Measurements from ENCODE around the gene ATG16L2. TPM values are rescaled to one million over a fixed set of nuclear protein-coding genes. Genes with fewer than 3 reads are reported as not detected.

The ATG16L2 gene
- total and polyA plus RNA-seq, 2 of the 4 experiments (the other 2 are of a cell fraction) = 1.3 to 12.7 TPM

DNA sequence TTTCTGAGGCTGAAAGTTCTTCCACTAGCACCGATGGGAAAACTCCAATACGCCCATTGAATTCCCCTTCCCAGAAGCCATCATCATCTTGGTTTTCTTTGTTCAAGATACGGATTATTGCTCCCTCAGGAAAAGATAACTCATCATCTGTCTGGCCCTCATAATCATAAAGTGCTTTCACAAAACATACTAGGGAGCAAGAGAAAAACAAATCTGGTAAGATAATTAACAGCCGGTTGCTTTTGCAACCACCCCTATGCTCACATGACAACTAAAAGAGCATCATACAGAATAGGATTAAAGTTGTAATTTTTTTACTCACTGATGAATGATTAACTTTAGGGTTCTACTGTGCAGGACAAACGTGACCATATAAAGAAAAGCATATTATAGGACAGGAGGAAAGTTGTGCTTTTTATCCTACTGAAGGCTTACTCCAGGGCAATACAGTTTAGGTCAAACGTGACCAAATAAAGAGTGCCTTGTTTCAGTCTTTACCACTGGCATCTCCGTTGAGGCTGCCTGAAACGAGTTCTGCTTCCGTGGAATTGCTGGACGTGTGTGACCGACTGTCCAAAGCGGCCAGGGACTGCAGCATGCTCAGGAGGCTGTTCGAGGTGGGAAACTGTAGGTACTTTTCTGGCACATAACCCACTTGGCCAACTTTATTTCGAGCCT is 28.6 kb downstream of the ATG16L2 start:
- no peak overlapping the region for H4K91ac ChIP-seq (ENCODE audit: insufficient read depth, low read depth, low read length)
- no peak overlapping the region for H2BK5ac ChIP-seq (ENCODE audit: low read depth, low read length, poor library complexity, severe bottlenecking)
- H3K4me2 ChIP-seq (ENCODE audit: low read depth, low read length) = no peak overlapping the region
- intact Hi-C loops (cut with micrococcal nuclease) = no loop called here
- H3K27me3 ChIP-seq (ENCODE audit: control insufficient read depth, insufficient read depth, low read length) = no peaks in the 10 kb centered on the region
- no peak overlapping the region for H3K23ac ChIP-seq (ENCODE audit: low read depth, low read length)
- no peak overlapping the region for H3K9ac ChIP-seq (ENCODE audit: low read depth, low read length)
- H3K9me3 ChIP-seq (ENCODE audit: control insufficient read depth, insufficient read depth, low read length) = no peaks in the 10 kb centered on the region
- dilution Hi-C loops (cut with HindIII; ENCODE audit: low sequenced_read_pairs, unreplicated experiment) = no loop called here
- H3K4ac ChIP-seq (ENCODE audit: low read depth, low read length) = no peak overlapping the region
- ChIA-PET CTCF (no interaction called here), POLR2A (ENCODE audit: unreplicated experiment) (no interaction called here)
- H3K79me1 ChIP-seq (ENCODE audit: low read depth in 1 of 2, low read length in 2 of 2) = peaks cover 6 to 15% of the 10 kb centered on the region in 2 experiments; a peak in 3 of 4 replicates
- no peak overlapping the region for H3K27ac ChIP-seq (ENCODE audit: insufficient read depth, low read length)
- peaks cover 11% of the 10 kb centered on the region for H3K36me3 ChIP-seq (ENCODE audit: control insufficient read depth, insufficient read depth, low read length)
- H3K14ac ChIP-seq (replicated peaks; ENCODE audit: low read depth, low read length) = no peak overlapping the region
- H3K9me1 ChIP-seq (ENCODE audit: insufficient read depth, low read length) = peaks cover 20% of the 10 kb centered on the region
- H2AK5ac ChIP-seq (ENCODE audit: low read depth, low read length) = no peak overlapping the region
- 96% methylated on average over 11 of the region's 14 CpGs; no CpG with 5 or more reads in 1 of the 2 experiments for WGBS, 2 experiments (ENCODE audit: extremely low coverage in 2 of 2, insufficient read length in 1 of 2)
- no peak overlapping the region for H2AFZ ChIP-seq (replicated peaks; ENCODE audit: low read length, poor library complexity)
- H2BK20ac ChIP-seq (ENCODE audit: low read depth, low read length) = no peak overlapping the region
- no peak overlapping the region for H3K56ac ChIP-seq (ENCODE audit: extremely low read depth, insufficient read depth, low read length)
- DNase-seq (no peak), ATAC-seq (ENCODE audit: low read depth) (no peak)
- no TSS peak for BruUV-seq (replicated peaks)
- H4K8ac ChIP-seq (ENCODE audit: low read depth in 2 of 2, low read length in 2 of 2) = no peak overlapping the region
- no peaks in the 10 kb centered on the region for H4K20me1 ChIP-seq (ENCODE audit: insufficient read depth, low read length)
- no peak overlapping the region for H2AK9ac ChIP-seq (replicated peaks; ENCODE audit: low read depth, low read length, poor library complexity)
- H2BK15ac ChIP-seq (ENCODE audit: low read depth, low read length) = no peak overlapping the region
- H3K4me1 ChIP-seq (ENCODE audit: control insufficient read depth, insufficient read depth, low read length) = peaks cover 9% of the 10 kb centered on the region
- TF ChIP-seq FOS (IDR thresholded peaks at IDR 0.05; ENCODE audit: low read depth, low read length) (no peak), MAZ (IDR thresholded peaks at IDR 0.05; ENCODE audit: borderline replicate concordance, low read depth, low read length) (no peak), SMC3 (IDR thresholded peaks at IDR 0.05; ENCODE audit: low read depth, low read length) (no peak), CEBPB (IDR thresholded peaks at IDR 0.05; ENCODE audit: low read depth, low read length) (no peak), MAFK (IDR thresholded peaks at IDR 0.05; ENCODE audit: low read depth, low read length) (no peak), NFE2L2 (IDR thresholded peaks at IDR 0.05; ENCODE audit: low read depth, low read length) (no peak), BHLHE40 (IDR thresholded peaks at IDR 0.05; ENCODE audit: low read depth, low read length) (no peak)
- TF ChIP-seq, protein P1, sequence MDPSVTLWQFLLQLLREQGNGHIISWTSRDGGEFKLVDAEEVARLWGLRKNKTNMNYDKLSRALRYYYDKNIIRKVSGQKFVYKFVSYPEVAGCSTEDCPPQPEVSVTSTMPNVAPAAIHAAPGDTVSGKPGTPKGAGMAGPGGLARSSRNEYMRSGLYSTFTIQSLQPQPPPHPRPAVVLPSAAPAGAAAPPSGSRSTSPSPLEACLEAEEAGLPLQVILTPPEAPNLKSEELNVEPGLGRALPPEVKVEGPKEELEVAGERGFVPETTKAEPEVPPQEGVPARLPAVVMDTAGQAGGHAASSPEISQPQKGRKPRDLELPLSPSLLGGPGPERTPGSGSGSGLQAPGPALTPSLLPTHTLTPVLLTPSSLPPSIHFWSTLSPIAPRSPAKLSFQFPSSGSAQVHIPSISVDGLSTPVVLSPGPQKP (IDR thresholded peaks at IDR 0.05; ENCODE audit: borderline replicate concordance, low read depth, low read length) = no peak
- no peak overlapping the region for H3K18ac ChIP-seq (ENCODE audit: low read depth, low read length)
- in situ Hi-C loops (cut with MboI; ENCODE audit: low sequenced_read_pairs) = no loop called here
- no peak overlapping the region; the same call in 1 of the 2 replicates for H2BK120ac ChIP-seq (ENCODE audit: low read depth, low read length)
- no peak overlapping the region for H4K5ac ChIP-seq (ENCODE audit: low read depth, low read length)
- no peak overlapping the region for H3K4me3 ChIP-seq (ENCODE audit: insufficient read depth, low read depth, low read length)

Data from IMR-90 (cell line).